RPMI7951 (cell line): ENCODE measurements around the gene PTPN14. TPM values are rescaled to one million over a fixed set of nuclear protein-coding genes. Genes with fewer than 3 reads are reported as not detected.
"Not testable (repeated sequence)": the region's sequence is repeated elsewhere in the genome, so short reads cannot be mapped to it uniquely, and the experiment has no call there.

Source experiments
- DNase-seq: peaks from one replicate; pipeline ENCODE4 v3.0.0-alpha.2; 2012; ENCODE audit warnings: low read depth
- total RNA-seq: library from RNA; depleted of rRNA; stranded (reverse); fragments of >200 nt; shearing (Covaris generic); gene quantifications from 2 replicates; pipeline ENCODE4 v1.2.3, GENCODE V29; 2014; rRNA removed

The PTPN14 gene
- 29.0 and 31.8 TPM in 2 replicates for total RNA-seq

DNA sequence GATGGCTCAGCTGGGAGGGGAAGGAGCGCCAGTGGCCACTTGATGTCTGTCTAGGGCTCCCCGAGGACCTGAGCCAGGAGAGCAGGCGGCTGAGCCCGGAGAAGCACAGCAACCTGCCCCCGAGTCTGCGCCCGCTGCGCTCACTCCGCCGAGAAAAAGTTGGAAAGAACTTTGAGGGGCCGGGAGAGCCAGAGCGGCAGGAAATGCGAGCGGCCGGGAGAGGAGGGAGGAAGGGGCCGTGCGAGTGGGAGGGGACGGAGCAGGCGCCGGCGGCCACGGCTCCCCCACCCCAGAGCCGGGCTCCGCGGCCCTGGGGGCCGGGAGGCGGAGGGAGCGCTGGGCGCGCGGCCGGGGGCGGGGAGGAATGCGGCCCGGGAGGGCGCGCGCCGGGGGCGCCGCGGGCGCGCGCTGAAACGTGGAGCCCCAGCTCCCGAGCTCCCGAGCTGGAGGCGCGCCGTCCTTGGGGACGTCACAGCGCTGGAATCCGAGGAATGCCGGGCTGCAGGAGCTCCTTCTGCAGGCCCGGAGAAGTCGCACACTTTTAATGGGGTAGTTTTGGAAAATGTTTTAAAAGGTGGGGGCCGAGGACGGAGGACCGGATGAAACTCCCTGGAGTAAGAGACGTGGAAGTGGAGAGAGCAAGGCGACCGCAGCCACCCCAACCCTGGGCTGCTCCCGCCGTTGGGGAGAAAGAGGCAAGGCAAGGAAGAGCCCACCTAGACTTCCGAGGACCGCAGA is at the start of gene PTPN14:
PTPN14 (minus strand) TSS at position 167 of the 738 bp plus-strand sequence. CDS start 86,799 bp downstream, outside the sequence.
- DNase-seq: peak; percentile 94

DNA sequence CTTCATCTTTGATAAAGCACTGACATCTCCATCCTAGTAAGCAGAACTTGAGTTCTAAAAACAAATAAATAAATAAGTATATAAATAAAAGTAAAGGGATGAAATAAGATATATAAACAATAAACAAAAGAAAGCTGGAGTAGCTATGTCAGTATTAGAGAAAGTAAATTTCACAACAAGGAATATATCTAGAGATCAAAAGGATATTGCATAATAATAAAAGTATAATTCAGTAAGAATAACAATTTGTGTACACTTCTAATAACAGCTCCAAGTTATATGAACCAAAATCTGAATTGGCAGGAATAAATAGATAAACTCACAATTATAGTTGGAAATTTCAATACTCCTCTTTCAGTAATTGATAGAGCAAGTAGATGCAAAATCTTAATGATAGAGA is 41.8 kb upstream of the PTPN14 start:
- no peak for DNase-seq

GRCh38 chr1:214591918-214592317 is 40.5 kb upstream of the PTPN14 start:
- not testable (repeated sequence) for DNase-seq

GRCh38 chr1:214590696-214591095 is 39.3 kb upstream of the PTPN14 start:
- no peak for DNase-seq

- DNase-seq: peak; percentile 79
Measured at GRCh38 chr1:214588963-214589597, 37.7 kb upstream of the PTPN14 start.

DNA sequence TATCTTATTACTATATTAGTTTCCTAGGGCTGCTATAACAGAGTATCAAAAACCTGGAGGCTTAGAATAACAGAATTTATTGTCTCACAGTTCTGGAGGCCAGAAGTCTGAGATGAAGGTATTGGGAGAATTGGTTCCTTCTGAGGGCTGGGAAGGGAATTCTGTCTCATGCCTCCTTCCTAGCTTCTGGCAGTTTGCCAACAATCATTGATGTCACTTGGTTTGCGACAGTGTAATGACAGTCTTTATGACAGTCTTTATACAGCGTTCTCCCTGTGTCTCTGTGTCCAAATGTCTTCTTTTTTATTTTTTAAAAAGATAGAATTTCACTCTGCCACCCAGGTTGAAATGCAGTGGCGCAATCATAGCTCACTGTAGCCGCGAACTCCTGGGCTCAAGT is 35.8 kb upstream of the PTPN14 start:
- DNase-seq: no peak

DNA sequence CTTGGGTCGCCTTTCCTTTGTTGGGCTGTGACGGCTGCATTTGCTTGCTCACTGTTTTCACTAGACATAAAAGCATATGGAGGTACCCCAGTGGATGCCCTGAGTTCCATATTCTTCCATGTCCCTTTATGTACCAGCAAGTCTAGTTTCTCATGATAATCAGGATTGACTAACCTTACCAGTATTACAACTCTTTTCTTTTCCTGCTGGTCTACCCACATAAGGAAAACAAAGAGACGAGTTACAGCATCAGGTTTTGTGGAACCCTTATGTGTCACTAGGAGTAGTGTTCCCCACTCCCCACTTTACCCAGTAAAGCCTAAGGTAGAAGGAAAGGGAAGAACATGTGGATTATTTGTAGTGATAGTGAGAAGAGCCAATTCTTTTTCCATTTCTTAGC is 35.2 kb upstream of the PTPN14 start:
- no peak for DNase-seq

DNA sequence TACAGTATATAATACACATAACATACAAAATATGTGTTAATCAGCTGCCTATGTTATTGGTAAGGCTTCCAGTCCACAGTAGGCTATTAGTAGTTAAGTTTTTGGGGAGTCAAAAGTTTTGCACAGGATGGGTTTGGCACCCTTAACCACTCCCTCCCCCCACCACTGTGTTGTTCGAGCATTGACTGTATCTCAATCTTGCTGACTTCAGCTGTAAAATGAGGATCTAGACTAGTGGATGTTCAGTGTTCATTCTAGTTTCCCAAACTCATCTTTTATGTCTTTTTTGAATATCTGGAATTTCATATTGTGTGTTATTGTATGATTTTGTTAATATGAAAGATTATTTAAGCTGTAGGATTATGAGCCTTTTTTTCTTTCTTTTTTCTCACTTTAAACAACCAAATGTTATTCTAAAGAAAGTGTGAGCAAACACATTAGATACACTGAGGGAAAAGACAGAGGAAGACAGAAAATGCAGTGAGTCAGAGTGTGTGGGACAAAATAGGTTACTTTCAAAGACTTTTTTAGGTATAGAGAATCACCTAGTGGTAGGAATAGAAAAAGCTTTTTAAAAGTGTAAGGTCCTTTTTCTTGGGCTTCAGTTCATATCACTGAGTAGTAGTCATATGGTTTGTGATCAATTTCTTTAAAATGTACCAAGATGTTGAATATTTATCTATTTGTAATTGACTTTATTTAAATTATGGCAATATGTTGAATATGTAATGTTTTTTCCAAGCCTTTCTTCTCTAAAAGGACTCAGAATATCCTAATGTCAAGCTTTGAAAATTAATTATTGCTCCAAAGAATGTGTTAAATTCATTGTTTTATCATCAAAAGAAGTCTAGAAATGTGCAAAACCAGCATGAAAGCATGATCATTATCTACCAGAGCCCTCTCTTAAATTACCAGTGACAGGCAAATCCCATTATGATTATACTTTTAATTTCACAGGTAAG is 33.7 kb upstream of the PTPN14 start:
- DNase-seq: peak; percentile 74

- no peak for DNase-seq
Measured at GRCh38 chr1:214583824-214584554, 32.6 kb upstream of the PTPN14 start.

- no peak for DNase-seq
Measured at GRCh38 chr1:214583113-214583512, 31.7 kb upstream of the PTPN14 start.

- DNase-seq: no peak
Measured at GRCh38 chr1:214582289-214582891, 31.0 kb upstream of the PTPN14 start.

- peak; percentile 99 for DNase-seq
Measured at GRCh38 chr1:214581785-214582184, 30.4 kb upstream of the PTPN14 start.

- no peak for DNase-seq
Measured at GRCh38 chr1:214579183-214579582, 27.8 kb upstream of the PTPN14 start.

DNA sequence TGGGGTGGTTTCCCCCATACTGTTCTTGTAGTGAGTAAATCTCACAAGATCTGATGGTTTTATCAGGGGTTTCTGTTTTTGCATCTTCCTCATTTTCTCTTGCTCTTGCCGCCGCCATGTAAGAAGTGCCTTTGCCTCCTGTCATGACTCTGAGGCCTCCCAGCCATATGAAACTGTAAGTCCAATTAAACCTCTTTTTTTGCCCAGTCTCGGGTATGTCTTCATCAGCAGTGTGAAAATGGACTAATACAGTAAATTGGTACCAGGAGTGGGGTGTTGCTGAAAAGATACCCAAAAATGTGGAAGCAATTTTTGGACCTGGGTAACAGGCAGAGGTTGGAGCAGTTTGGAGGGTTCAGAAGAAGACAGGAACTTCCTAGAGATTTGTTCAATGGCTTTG is 24.7 kb upstream of the PTPN14 start:
- DNase-seq: not testable (repeated sequence)

DNA sequence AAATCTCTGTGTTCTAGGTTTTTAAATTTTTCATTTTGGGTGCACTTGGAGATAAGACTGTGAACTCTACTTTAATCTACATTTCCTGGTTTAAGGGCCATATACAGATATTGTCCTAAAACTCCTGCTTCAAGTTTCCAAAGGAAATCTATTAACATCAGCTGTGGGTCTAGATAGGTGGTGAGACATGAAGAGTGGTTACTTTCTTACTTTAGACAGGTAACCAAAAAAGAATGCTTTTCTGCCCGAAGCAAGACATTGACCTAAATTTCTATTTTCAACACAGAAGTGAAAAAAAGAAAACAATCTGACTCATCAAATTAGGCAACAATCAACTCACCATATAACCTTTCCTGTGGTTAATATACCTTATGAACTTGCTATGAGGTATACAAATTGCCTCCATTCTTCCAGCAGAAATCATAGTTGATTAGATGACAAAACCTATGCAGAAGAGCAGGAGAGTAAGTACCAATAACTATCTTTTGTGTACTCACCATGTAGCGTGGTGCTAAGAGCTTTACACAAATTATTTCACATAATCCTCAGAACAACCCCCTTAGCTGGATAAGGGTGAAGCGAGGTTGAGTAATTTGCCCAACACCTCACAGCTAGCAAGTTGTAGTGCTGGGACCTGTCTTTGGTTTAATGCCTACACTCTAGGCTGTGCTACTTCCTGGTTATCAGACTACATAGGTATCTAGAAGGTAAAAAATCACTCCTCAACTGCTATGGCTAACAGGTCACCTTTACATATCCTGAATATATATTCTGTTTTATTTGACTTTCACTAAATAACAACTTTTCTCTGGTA is 23.4 kb upstream of the PTPN14 start:
- DNase-seq: no peak

DNA sequence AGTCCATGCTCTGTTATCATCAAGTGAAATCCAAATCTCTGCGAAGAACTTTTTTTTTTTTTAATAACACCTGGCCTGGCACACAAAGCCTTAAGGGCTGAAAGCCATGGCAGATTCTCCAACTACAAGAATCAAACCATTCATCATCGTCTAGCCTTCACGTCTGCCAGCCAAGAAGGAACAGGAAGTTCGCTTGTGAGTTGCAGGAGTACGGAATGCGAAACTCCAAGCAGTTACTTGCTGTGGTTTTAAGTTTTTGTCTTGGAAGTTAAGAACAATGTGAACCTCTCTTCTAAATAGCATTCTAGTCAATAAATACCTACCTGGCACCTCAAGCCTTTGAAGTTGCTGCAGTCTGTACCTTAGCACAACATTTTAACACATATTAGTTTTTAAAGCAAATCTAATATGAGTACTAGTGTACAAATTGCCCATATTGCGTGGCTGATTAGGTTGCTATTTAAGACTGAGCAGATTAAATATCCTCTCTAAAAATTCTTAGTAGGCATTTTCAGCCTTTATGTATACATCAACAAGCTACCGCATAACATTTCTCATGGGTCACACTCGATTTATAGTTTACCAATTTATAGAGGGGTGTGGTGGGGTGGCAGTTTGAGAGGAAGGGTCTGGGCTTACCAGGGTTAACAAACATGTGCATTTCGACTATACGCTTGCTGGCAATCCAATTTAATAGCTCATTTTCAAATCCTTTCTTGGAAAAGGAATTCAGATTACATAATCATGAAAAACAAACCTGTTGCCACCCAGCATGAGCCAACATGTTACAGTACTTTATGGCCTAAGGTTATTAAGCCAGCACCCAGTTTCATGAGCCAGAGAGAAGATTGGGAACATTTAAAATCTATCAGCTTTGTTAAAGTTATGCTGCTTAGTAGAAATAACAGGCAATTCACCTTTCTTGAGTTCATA is 22.2 kb upstream of the PTPN14 start:
- peak; percentile 66 for DNase-seq

DNA sequence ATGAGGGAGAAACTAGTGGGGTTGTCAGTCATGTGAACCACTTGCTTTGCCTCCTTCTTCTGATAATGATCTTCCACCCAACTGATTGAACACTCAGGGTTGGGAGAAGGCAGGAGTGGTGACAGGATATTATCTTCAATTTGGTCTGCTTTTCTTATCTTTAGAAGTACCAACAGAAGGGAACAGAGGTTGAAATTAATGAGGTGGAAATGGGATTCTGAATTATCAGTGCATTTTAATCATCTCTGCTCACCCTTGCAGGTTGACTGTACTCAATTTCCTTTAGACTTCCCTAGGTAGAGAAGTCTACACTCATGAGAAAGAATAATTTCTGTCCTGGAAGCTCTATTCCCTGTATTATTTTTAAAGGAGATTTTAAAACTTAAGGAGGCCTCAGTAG is 19.9 kb upstream of the PTPN14 start:
- DNase-seq: no peak

DNA sequence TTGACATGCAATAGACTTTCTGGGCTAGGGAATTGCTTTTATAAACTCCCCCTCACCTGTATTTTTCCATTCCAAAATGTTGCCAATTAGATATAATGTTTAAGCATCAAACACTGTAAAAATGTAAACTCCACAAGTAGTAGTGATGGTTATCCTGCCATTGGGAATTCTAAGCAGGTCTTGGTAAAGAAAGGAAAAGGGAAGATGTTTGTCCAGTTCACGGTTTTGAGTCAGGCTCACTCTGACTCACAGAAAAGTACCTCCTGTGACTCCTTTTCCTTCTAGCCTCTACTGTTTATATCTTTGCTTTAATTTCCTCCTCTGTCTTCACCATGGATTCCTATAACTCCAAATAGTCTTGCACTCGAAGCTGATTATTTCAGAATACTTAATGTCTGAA is 19.0 kb upstream of the PTPN14 start:
- peak; percentile 68 for DNase-seq

- DNase-seq: peak; percentile 69
Measured at GRCh38 chr1:214569357-214570004, 18.1 kb upstream of the PTPN14 start.
